Measurements from ENCODE around the gene CERS6. TPM values are rescaled to one million over a fixed set of nuclear protein-coding genes. Genes with fewer than 3 reads are reported as not detected.
A peak's percentile ranks its signal among the peaks of the same experiment; 100 is the strongest.

The CERS6 gene
- total and polyA plus RNA-seq, 2 of the 8 experiments (the other 6 are each of a cell fraction or from before 2014, with no cell fraction given) = 6.8 to 28.2 TPM

- no peaks in the 10 kb centered on the region for H3K23me2 ChIP-seq (ENCODE audit: low read depth, low read length)
- H3K18ac ChIP-seq (ENCODE audit: extremely low read depth, low read length) = no peak overlapping the region
- peak overlapping the region; percentile 19; the same call in 1 of the 2 replicates for H2BK12ac ChIP-seq (ENCODE audit: low read depth, low read length)
- no peak overlapping the region for H2AFZ ChIP-seq (ENCODE audit: low read length)
- H3K4me3 ChIP-seq (ENCODE audit: extremely low read depth in 1 of 4, insufficient read depth in 2 of 4, low read depth in 3 of 4, low read length in 4 of 4) = no peak overlapping the region
- H3K36me3 ChIP-seq (ENCODE audit: control insufficient read depth in 2 of 4, insufficient read depth in 4 of 4, low read length in 3 of 4) = no peaks in the 10 kb centered on the region
- POLR2A ChIA-PET (ENCODE audit: partially characterized antibody) = no interaction called here
- H3K79me2 ChIP-seq (ENCODE audit: control insufficient read depth in 1 of 2, insufficient read depth in 2 of 2, low read length in 2 of 2) = no peaks in the 10 kb centered on the region
- CTCF ChIA-PET (ENCODE audit: partially characterized antibody) = interaction anchor here (0.6 to 1.2 kb wide), 2 partner anchors 10 to 894 kb away, joined by 3 read pairs; no protein-coding TSS in a partner anchor
- no peak overlapping the region for H3K27ac ChIP-seq (ENCODE audit: low read depth, low read length)
- no peak for TF ChIP-seq TAF7 (optimal IDR thresholded peaks at IDR 0.05; ENCODE audit: borderline replicate concordance, low read depth, low read length)
- TF ChIP-seq MAX (IDR thresholded peaks at IDR 0.05) = 0 out of 2 replicates have a peak, but pooled peaks have one; percentile 13
- H3K4ac ChIP-seq (replicated peaks; ENCODE audit: insufficient read length, low read depth, low read length) = no peak overlapping the region
- no peak overlapping the region for H4K5ac ChIP-seq (ENCODE audit: insufficient read length, low read depth, low read length)
- WGBS, 2 experiments (ENCODE audit: extremely low coverage in 1 of 2, insufficient coverage in 1 of 2, insufficient read length in 1 of 2, insufficient replicate concordance in 2 of 2, low coverage in 1 of 2, low lambda C conversion rate in 2 of 2, missing lambda C conversion rate in 1 of 2) = 90% methylated on average over 4 of the region's 4 CpGs; no CpG with 5 or more reads in 1 of the 2 experiments
- H2AK5ac ChIP-seq (ENCODE audit: low read depth, low read length) = no peak overlapping the region
- no peak for DNase-seq (ENCODE audit: low read depth in 1 of 2, low spot score in 2 of 2)
- no peak overlapping the region for H3K23ac ChIP-seq (ENCODE audit: insufficient read length)
- H2BK15ac ChIP-seq (ENCODE audit: low read length) = no peak overlapping the region
- H3K56ac ChIP-seq (replicated peaks; ENCODE audit: insufficient read length, low read depth, low read length) = no peak overlapping the region
- no peak overlapping the region for H2BK5ac ChIP-seq (ENCODE audit: low read depth, low read length)
- no peak overlapping the region; a peak in 1 of 4 replicates for H3K4me2 ChIP-seq (ENCODE audit: insufficient read depth in 1 of 2, low read depth in 2 of 2, low read length in 2 of 2)
- no peaks in the 10 kb centered on the region for H3K79me1 ChIP-seq (ENCODE audit: low read depth, low read length)
- H3K14ac ChIP-seq (ENCODE audit: insufficient read length) = no peak overlapping the region
- no peak overlapping the region for H2BK20ac ChIP-seq (ENCODE audit: low read length)
- H4K8ac ChIP-seq (ENCODE audit: extremely low read depth, insufficient read depth, low read length) = no peak overlapping the region
- H3K27me3 ChIP-seq (replicated peaks in 1 of 4; ENCODE audit: control insufficient read depth in 3 of 4, extremely low read depth in 1 of 4, insufficient read depth in 3 of 4, low read length in 3 of 4) = no peaks in the 10 kb centered on the region
- no peaks in the 10 kb centered on the region for H4K20me1 ChIP-seq (replicated peaks in 1 of 2; ENCODE audit: control insufficient read depth in 1 of 2, insufficient read depth in 2 of 2, low read length in 2 of 2)
- no peak overlapping the region for H2BK120ac ChIP-seq (replicated peaks; ENCODE audit: low read depth, low read length)
- peaks cover 0 to 8% (median 4%) of the 10 kb centered on the region in 4 experiments; a peak in 3 of 7 replicates for H3K4me1 ChIP-seq (replicated peaks in 1 of 4; ENCODE audit: control insufficient read depth in 3 of 4, insufficient read depth in 4 of 4, low read length in 3 of 4)
- FAIRE-seq = no peak
- no peak overlapping the region for H4K91ac ChIP-seq (replicated peaks; ENCODE audit: insufficient read length, low read length)
- no peaks in the 10 kb centered on the region for H3K9me3 ChIP-seq (ENCODE audit: insufficient read depth in 2 of 2, low read depth in 1 of 2, low read length in 1 of 2)
- no peak overlapping the region for H3K9ac ChIP-seq (replicated peaks in 1 of 4; ENCODE audit: extremely low read depth in 1 of 4, low read depth in 3 of 4, low read length in 3 of 4)
Measured at GRCh38 chr2:168626096-168626495, 170.0 kb downstream of the CERS6 start.
